ENCODE data around the gene PKN2. TPM values are rescaled to one million over a fixed set of nuclear protein-coding genes. Genes with fewer than 3 reads are reported as not detected.

The PKN2 gene
- total RNA-seq, 1 experiment from 2014 or later = 32.6 TPM

DNA sequence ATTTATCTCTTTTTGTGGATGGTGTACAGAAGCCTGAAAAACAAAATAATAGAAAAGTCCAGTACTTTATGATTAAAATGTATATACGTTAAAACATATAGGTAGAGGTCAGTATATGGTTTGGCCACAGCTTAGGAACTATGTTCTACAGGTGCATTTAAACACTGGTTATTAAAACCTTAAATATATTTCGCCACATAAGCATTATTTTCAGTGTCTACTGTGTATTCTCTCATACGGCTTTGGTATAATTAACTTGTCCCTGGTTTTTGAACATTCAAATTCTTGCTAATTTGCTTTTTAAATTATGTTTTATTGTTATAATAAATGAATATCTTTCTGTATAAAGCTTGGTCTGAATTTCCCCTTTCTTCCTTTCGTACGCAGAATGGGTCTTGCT is 119.4 kb downstream of the PKN2 start:
- CTCF ChIA-PET = no interaction called here

DNA sequence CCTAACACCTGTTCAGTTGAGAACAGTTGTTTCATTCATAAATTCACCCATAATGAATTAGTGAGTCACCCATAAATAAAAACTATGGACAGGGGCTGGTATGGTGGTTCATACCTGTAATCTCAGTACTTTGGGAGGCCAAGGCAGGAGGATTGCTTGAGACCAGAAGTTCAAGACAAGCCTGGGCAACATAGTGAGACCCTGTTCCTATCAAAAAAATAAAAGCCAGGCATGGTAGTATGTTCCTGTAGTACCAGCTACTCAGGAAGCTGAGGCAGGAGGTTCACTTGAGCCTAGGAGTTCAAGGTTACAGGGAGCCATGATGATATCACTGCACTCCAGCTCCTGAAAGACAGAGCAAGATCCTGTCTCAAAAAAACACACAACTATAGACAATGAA is 128.3 kb downstream of the PKN2 start:
- CTCF ChIA-PET = no interaction called here

More for the DNA sequence above, 119.4 kb downstream of the PKN2 start:
- POLR2A ChIA-PET = no interaction called here
- DNase-seq (ENCODE audit: low spot score) = no peak
- no peak for TF ChIP-seq ATF1 (CRISPR knock-in tag; IDR thresholded peaks at IDR 0.05)
- TF ChIP-seq, protein P1, sequence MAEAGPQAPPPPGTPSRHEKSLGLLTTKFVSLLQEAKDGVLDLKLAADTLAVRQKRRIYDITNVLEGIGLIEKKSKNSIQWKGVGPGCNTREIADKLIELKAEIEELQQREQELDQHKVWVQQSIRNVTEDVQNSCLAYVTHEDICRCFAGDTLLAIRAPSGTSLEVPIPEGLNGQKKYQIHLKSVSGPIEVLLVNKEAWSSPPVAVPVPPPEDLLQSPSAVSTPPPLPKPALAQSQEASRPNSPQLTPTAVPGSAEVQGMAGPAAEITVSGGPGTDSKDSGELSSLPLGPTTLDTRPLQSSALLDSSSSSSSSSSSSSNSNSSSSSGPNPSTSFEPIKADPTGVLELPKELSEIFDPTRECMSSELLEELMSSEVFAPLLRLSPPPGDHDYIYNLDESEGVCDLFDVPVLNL (CRISPR knock-in tag; IDR thresholded peaks at IDR 0.05; ENCODE audit: borderline replicate concordance, low read depth) = no peak
- H3K9me3 Mint-ChIP-seq = peaks cover 14% of the 10 kb centered on the region
- H3K4me3 Mint-ChIP-seq = no peak overlapping the region
- H3K4me1 Mint-ChIP-seq = peaks cover 5% of the 10 kb centered on the region; the same call in 1 of the 2 replicates
- H3K27me3 Mint-ChIP-seq (ENCODE audit: low read depth) = no peaks in the 10 kb centered on the region; the same call in 1 of the 2 replicates
- H3K36me3 Mint-ChIP-seq = peaks cover 57% of the 10 kb centered on the region
- no peak for ATAC-seq
- H3K27ac Mint-ChIP-seq = peak overlapping the region; percentile 76

DNA sequence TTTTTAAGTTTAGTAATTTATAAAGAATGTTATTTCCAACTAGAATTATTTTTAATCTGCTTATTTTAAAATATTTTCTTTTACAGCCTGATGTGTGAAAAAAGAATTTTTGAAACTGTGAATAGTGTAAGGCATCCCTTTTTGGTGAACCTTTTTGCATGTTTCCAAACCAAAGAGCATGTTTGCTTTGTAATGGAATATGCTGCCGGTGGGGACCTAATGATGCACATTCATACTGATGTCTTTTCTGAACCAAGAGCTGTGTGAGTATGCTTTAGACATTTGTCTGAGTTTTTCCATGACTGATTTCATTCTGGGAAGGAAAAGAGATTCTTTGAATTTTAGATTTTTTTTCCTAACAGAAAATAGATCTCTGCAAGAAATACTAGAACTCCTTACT is 129.4 kb downstream of the PKN2 start:
- Mint-ChIP-seq H3K27me3 (ENCODE audit: low read depth) (no peaks in the 10 kb centered on the region), H3K4me3 (no peak overlapping the region), H3K9me3 (no peaks in the 10 kb centered on the region), H3K27ac (no peak overlapping the region; the same call in 1 of the 2 replicates), H3K36me3 (peaks cover 25% of the 10 kb centered on the region), H3K4me1 (no peaks in the 10 kb centered on the region)
- CTCF ChIA-PET = no interaction called here
- DNase-seq (ENCODE audit: low spot score) (no peak), ATAC-seq (no peak)
- POLR2A ChIA-PET = no interaction called here
- no peak for TF ChIP-seq ZNF219 (CRISPR knock-in tag; IDR thresholded peaks at IDR 0.05; ENCODE audit: borderline replicate concordance)
- TF ChIP-seq, protein P2, sequence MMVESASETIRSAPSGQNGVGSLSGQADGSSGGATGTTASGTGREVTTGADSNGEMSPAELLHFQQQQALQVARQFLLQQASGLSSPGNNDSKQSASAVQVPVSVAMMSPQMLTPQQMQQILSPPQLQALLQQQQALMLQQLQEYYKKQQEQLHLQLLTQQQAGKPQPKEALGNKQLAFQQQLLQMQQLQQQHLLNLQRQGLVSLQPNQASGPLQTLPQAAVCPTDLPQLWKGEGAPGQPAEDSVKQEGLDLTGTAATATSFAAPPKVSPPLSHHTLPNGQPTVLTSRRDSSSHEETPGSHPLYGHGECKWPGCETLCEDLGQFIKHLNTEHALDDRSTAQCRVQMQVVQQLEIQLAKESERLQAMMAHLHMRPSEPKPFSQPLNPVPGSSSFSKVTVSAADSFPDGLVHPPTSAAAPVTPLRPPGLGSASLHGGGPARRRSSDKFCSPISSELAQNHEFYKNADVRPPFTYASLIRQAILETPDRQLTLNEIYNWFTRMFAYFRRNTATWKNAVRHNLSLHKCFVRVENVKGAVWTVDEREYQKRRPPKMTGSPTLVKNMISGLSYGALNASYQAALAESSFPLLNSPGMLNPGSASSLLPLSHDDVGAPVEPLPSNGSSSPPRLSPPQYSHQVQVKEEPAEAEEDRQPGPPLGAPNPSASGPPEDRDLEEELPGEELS (CRISPR knock-in tag; IDR thresholded peaks at IDR 0.05) = no peak
- TF ChIP-seq, protein P3, sequence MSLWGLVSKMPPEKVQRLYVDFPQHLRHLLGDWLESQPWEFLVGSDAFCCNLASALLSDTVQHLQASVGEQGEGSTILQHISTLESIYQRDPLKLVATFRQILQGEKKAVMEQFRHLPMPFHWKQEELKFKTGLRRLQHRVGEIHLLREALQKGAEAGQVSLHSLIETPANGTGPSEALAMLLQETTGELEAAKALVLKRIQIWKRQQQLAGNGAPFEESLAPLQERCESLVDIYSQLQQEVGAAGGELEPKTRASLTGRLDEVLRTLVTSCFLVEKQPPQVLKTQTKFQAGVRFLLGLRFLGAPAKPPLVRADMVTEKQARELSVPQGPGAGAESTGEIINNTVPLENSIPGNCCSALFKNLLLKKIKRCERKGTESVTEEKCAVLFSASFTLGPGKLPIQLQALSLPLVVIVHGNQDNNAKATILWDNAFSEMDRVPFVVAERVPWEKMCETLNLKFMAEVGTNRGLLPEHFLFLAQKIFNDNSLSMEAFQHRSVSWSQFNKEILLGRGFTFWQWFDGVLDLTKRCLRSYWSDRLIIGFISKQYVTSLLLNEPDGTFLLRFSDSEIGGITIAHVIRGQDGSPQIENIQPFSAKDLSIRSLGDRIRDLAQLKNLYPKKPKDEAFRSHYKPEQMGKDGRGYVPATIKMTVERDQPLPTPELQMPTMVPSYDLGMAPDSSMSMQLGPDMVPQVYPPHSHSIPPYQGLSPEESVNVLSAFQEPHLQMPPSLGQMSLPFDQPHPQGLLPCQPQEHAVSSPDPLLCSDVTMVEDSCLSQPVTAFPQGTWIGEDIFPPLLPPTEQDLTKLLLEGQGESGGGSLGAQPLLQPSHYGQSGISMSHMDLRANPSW (CRISPR knock-in tag; conservative IDR thresholded peaks at IDR 0.05; ENCODE audit: low read depth) = no peak
- no peak for TF ChIP-seq FOXK1 (CRISPR knock-in tag; IDR thresholded peaks at IDR 0.05)
- TF ChIP-seq RELA (CRISPR knock-in tag; IDR thresholded peaks at IDR 0.05; ENCODE audit: borderline replicate concordance) = no peak
- no peak for TF ChIP-seq SOX15 (CRISPR knock-in tag; IDR thresholded peaks at IDR 0.05)
- TF ChIP-seq, protein P4, sequence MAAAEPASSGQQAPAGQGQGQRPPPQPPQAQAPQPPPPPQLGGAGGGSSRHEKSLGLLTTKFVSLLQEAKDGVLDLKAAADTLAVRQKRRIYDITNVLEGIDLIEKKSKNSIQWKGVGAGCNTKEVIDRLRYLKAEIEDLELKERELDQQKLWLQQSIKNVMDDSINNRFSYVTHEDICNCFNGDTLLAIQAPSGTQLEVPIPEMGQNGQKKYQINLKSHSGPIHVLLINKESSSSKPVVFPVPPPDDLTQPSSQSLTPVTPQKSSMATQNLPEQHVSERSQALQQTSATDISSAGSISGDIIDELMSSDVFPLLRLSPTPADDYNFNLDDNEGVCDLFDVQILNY (CRISPR knock-in tag; IDR thresholded peaks at IDR 0.05) = no peak
- no peak for TF ChIP-seq NR3C1 (CRISPR knock-in tag; conservative IDR thresholded peaks at IDR 0.05; ENCODE audit: low read depth)
- TF ChIP-seq CREM (CRISPR knock-in tag; IDR thresholded peaks at IDR 0.05) = no peak
- TF ChIP-seq ZNF396 (CRISPR knock-in tag; IDR thresholded peaks at IDR 0.05; ENCODE audit: borderline replicate concordance) = no peak
- TF ChIP-seq, protein P5, sequence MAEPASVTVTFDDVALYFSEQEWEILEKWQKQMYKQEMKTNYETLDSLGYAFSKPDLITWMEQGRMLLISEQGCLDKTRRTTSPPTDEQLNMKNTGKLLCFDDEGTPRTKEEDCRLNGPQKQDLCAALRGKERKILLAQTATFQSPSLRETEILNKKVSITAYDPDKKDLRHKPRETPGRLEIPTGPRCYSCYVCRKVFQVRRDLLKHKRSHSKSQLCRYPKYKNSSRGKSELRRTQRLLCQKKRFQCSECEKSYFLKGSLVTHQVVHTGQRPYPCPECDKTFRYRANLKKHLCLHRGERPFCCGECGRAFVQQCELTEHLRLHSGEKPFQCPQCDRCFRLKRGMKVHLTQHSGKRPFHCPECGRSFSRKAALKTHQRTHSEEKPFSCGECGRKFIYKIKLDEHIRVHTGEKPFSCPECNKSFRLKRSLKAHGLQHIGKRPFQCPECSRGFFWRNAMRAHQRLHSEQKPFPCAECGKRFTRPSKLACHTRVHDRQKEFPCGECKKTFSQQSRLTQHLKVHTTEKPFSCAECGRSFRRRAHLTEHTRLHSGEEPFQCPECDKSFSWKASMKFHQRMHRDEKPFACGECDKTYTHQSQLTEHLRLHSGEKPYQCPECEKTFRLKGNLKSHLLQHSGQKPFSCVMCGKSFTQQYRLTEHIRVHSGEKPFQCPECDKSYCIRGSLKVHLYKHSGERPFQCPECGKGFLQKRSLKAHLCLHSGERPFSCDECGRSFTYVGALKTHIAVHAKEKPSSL (CRISPR knock-in tag; conservative IDR thresholded peaks at IDR 0.05) = no peak
- no peak for TF ChIP-seq ZNF263 (CRISPR knock-in tag; IDR thresholded peaks at IDR 0.05; ENCODE audit: low read depth)
- TF ChIP-seq ELF4 (CRISPR knock-in tag; IDR thresholded peaks at IDR 0.05; ENCODE audit: low read depth) = no peak
- no peak for TF ChIP-seq ZNF121 (CRISPR knock-in tag; IDR thresholded peaks at IDR 0.05)
- TF ChIP-seq TEAD4 (CRISPR knock-in tag; IDR thresholded peaks at IDR 0.05) = no peak
- TF ChIP-seq, protein P6, sequence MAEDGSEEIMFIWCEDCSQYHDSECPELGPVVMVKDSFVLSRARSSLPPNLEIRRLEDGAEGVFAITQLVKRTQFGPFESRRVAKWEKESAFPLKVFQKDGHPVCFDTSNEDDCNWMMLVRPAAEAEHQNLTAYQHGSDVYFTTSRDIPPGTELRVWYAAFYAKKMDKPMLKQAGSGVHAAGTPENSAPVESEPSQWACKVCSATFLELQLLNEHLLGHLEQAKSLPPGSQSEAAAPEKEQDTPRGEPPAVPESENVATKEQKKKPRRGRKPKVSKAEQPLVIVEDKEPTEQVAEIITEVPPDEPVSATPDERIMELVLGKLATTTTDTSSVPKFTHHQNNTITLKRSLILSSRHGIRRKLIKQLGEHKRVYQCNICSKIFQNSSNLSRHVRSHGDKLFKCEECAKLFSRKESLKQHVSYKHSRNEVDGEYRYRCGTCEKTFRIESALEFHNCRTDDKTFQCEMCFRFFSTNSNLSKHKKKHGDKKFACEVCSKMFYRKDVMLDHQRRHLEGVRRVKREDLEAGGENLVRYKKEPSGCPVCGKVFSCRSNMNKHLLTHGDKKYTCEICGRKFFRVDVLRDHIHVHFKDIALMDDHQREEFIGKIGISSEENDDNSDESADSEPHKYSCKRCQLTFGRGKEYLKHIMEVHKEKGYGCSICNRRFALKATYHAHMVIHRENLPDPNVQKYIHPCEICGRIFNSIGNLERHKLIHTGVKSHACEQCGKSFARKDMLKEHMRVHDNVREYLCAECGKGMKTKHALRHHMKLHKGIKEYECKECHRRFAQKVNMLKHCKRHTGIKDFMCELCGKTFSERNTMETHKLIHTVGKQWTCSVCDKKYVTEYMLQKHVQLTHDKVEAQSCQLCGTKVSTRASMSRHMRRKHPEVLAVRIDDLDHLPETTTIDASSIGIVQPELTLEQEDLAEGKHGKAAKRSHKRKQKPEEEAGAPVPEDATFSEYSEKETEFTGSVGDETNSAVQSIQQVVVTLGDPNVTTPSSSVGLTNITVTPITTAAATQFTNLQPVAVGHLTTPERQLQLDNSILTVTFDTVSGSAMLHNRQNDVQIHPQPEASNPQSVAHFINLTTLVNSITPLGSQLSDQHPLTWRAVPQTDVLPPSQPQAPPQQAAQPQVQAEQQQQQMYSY (CRISPR knock-in tag; IDR thresholded peaks at IDR 0.05) = no peak
- no peak for TF ChIP-seq GABPB1 (CRISPR knock-in tag; IDR thresholded peaks at IDR 0.05)

More for the DNA sequence above, 128.3 kb downstream of the PKN2 start:
- no peaks in the 10 kb centered on the region for H3K27me3 Mint-ChIP-seq (ENCODE audit: low read depth)
- peaks cover 17% of the 10 kb centered on the region for H3K36me3 Mint-ChIP-seq
- DNase-seq (ENCODE audit: low spot score) = no peak
- POLR2A ChIA-PET = no interaction called here
- ATAC-seq = no peak
- H3K9me3 Mint-ChIP-seq = no peaks in the 10 kb centered on the region
- TF ChIP-seq IRF2 (CRISPR knock-in tag; IDR thresholded peaks at IDR 0.05; ENCODE audit: borderline replicate concordance, low read depth) (no peak), ZNF121 (CRISPR knock-in tag; IDR thresholded peaks at IDR 0.05) (peak; percentile 68)
- no peak overlapping the region for H3K27ac Mint-ChIP-seq
- no peaks in the 10 kb centered on the region for H3K4me1 Mint-ChIP-seq
- no peak overlapping the region for H3K4me3 Mint-ChIP-seq

Data from WTC11 (cell line).